GM12865 (cell line): ENCODE results near the gene EGFL8.
"Not testable (repeated sequence)": the region's sequence is repeated elsewhere in the genome, so short reads cannot be mapped to it uniquely, and the experiment has no call there.

Experiments
- DNase-seq: peaks from one replicate; pipeline ENCODE4 v3.0.0; 2010; ENCODE audit warnings: low read depth
- H3K4me3 ChIP-seq: 2 replicates; pipeline ENCODE4 v1.5.1; 2011; ENCODE audit warnings: mild to moderate bottlenecking, low read depth, low read length, control low read depth
- CTCF ChIP-seq: IDR thresholded peaks from 2 replicates; pipeline ENCODE4 v1.5.1; 2011; ENCODE audit warnings: low read length, control low read depth, low read depth, inconsistent platforms; ENCODE audit not compliant: insufficient read depth; ENCODE audit errors: missing control alignments

Gene EGFL8

GRCh38 chr6:32183483-32184083 is 19.2 kb downstream of the EGFL8 start:
- DNase-seq, result no peak
- H3K4me3 ChIP-seq, result no peak overlapping the region
- TF ChIP-seq CTCF, result no peak

GRCh38 chr6:32184084-32184640 is 19.8 kb downstream of the EGFL8 start, which contains the start of gene AGER:
Gene AGER, minus strand, starts transcription at chr6:32184253. Its CDS starts 31 bp downstream, at chr6:32184222.
- no peak for TF ChIP-seq CTCF
- DNase-seq, result no peak
- H3K4me3 ChIP-seq, result no peak within 1 kb of the TSS

- peak; percentile 89 for DNase-seq
- not testable (repeated sequence) for H3K4me3 ChIP-seq
These were observed 21.3 kb downstream of the EGFL8 start for GRCh38 chr6:32185681-32186131.

- not testable (repeated sequence) for H3K4me3 ChIP-seq, DNase-seq
These were observed 21.9 kb downstream of the EGFL8 start for GRCh38 chr6:32186151-32186840.

- no peak for DNase-seq
- no peak overlapping the region for H3K4me3 ChIP-seq
- no peak for TF ChIP-seq CTCF
These were observed 22.8 kb downstream of the EGFL8 start for GRCh38 chr6:32187009-32187709.

- not testable (repeated sequence) for DNase-seq, H3K4me3 ChIP-seq
These were observed 23.5 kb downstream of the EGFL8 start for GRCh38 chr6:32187725-32188380.

GRCh38 chr6:32188381-32189068 is 24.1 kb downstream of the EGFL8 start:
- peak overlapping the region; percentile 67 for H3K4me3 ChIP-seq
- DNase-seq, result no peak
- no peak for TF ChIP-seq CTCF
